KOPT-K1 (cell line): ENCODE results near the gene PSMB5.

Source experiments
- H3K27ac ChIP-seq: fragments of 200-600 bp; sonication (generic); 2 replicates; pipeline ENCODE4 v1.5.1; 2016; ENCODE audit warnings: antibody characterized with exemption, mild to moderate bottlenecking, low read depth, low read length; ENCODE audit not compliant: poor library complexity, severe bottlenecking
- H3K36me3 ChIP-seq: fragments of 200-600 bp; sonication (generic); 2 replicates; pipeline ENCODE4 v1.5.1; 2017; ENCODE audit warnings: antibody characterized with exemption, mild to moderate bottlenecking, low read length, moderate library complexity; ENCODE audit not compliant: insufficient read depth
- H3K9me3 ChIP-seq: fragments of 200-600 bp; sonication (generic); 2 replicates; pipeline ENCODE4 v1.5.1; 2017; ENCODE audit warnings: antibody characterized with exemption, low read length, mild to moderate bottlenecking; ENCODE audit not compliant: insufficient read depth, poor library complexity, severe bottlenecking

Gene PSMB5

DNA sequence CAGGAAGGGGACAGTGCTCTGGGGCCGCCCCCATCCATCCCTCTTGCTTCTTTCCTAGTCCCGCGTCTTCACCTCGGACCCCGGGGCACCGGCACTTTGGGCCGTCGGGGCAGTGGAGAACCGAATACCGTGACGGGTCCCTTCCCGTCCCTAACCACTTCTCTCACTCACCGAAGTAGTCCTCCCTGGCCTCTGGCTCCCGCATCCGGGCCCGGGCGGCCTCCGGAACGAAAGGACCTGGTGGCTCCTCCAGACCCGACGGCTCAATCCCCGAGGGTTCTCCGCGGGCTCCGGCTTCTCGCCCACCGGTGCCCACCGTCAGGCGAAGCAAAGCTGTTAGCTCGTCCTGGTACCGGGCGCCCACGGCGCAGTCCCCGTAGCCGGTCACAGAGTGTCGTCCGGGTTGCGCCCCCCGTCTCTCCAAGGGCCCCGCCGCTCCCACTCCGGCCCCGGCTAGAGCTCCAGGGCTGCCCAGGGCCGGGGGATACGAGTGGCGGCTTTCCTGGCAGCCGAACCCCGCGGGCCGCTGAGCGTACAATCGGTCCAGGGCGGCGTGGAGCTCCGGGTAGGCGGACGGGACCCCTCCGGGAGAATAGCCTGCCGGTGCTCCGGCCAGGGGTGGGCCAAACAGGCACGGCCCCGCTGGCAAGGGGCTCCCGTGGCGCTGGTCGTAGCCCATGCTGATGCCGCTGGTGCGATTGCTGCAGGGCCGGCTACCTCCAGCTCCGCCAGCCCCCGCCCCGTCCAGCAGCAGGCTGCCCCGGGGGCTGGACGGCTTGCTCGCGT is 53.4 kb downstream of the PSMB5 start:
- Histone ChIP-seq H3K9me3 (no peaks in the 10 kb centered on the region), H3K36me3 (no peaks in the 10 kb centered on the region), H3K27ac (no peak overlapping the region)

GRCh38 chr14:22980672-22981089 is 54.0 kb downstream of the PSMB5 start:
- no peaks in the 10 kb centered on the region for H3K9me3 ChIP-seq
- no peak overlapping the region for H3K27ac ChIP-seq
- no peaks in the 10 kb centered on the region for H3K36me3 ChIP-seq

DNA sequence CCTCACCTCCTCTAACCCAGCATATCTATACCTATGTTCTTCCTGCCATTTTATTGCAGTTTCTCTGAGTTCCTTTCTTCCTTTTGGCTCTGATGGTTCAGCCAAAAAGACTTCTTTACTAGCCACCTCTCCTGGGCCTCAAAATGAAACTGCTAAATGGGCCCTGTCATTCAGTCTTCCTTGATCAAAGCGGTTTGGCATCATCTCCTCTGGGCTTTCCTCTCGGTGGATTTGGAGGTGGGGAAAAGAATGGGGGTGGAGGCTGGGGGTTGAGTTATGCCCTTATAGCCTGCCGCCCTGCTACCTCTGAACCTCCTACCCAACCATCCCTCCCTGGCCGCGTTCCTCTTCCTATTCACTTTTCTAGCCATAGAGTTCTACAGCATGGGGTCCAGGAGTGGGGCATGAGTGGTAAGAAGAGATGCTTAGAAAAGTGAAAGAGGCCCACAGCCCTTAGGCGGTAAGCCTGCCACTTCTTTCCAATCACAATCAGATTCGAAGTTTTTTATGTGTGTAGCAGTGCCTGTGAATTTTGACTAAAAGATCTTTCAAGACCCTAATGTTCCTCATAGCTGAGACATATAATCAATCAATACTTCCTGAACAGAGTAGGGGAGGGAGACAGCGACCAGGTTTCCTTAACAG is 54.8 kb downstream of the PSMB5 start:
- Histone ChIP-seq H3K27ac (no peak overlapping the region), H3K36me3 (no peaks in the 10 kb centered on the region), H3K9me3 (no peaks in the 10 kb centered on the region)

GRCh38 chr14:22978981-22979671 is 55.6 kb downstream of the PSMB5 start:
- Histone ChIP-seq H3K27ac (no peak overlapping the region), H3K36me3 (no peaks in the 10 kb centered on the region), H3K9me3 (no peaks in the 10 kb centered on the region)

- no peak overlapping the region for H3K27ac ChIP-seq
- no peaks in the 10 kb centered on the region for H3K36me3 ChIP-seq
Measured at GRCh38 chr14:22978487-22978837, 56.2 kb downstream of the PSMB5 start.

GRCh38 chr14:22977684-22978486 is 56.8 kb downstream of the PSMB5 start:
- Histone ChIP-seq H3K36me3 (no peaks in the 10 kb centered on the region), H3K9me3 (no peaks in the 10 kb centered on the region), H3K27ac (no peak overlapping the region)

More at GRCh38 chr14:22978487-22978837, 56.2 kb downstream of the PSMB5 start:
- no peaks in the 10 kb centered on the region for H3K9me3 ChIP-seq

- H3K27ac ChIP-seq: no peak overlapping the region
- H3K36me3 ChIP-seq: no peaks in the 10 kb centered on the region
- H3K9me3 ChIP-seq: no peaks in the 10 kb centered on the region
Measured at GRCh38 chr14:22977434-22977683, 57.3 kb downstream of the PSMB5 start.

DNA sequence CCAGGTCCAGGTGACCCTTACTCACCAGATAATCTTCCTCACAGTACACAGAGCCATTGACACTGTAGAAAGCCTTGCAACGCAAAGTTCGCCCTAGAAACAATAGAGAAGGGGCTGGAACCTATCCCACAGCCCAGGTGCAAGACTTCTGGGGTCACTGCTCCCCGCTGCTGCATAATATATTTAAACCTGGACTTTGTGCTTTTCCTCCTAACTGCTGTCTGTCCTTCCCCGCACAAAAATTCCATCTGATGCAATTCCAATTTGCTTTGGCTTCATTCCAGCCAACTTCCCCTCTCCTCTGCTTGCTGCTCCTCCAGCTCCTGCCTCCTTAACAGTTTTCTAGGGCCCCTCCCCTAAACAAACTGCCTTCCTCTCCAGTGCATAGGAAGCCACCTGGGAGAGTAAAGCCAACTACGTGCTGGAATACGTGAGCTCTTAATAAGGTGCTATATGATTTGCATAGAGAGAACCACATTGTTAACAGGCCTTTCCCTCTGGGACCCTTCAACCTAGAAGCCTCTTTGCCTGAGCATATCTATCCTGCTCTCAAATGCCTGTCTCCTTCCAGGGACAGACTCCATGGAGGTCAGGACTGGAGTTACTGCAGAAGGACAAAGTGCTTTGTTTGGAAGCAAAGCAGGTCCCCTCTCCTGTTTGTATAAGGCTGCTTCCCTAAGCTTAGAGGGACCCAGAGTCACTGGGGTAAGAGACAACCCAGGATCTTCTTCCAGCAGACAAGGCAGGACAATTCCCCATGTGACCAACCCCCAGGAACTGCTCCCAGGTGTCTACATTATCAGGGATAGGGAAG is 57.9 kb downstream of the PSMB5 start:
- no peaks in the 10 kb centered on the region for H3K36me3 ChIP-seq
- H3K27ac ChIP-seq: no peak overlapping the region
- no peaks in the 10 kb centered on the region for H3K9me3 ChIP-seq
